Stimulated activated CD8-positive, alpha-beta memory T cell treated with anti-CD3 and anti-CD28 coated beads, Interleukin-15, amount 100 ng/mL, for 1 hour (primary cell): Measurements from ENCODE around the gene ATP8B2.

Source experiments
- DNase-seq: peaks from one replicate; pipeline ENCODE4 v3.0.0-alpha.2; 2020; ENCODE audit warnings: low read depth

ATP8B2 gene

DNA sequence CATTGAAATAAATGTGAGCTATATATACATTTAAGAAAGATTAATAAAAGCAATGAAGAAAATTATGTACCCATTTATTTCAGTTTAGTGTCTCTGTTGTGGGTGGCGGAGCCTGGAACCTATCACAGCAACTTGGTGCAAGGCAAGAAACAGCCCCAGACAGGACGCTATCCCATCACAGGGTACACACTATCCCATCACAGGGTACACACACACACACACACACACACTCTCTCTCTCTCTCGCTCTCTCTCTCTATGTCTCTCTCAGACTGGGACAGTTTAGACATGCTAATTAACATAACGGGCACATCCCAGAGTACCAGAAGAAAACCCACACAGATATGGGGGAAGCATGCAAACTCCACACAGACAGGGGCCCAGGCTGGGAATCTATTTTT, 73.4 kb downstream of the ATP8B2 start:
- DNase-seq = no peak

DNA sequence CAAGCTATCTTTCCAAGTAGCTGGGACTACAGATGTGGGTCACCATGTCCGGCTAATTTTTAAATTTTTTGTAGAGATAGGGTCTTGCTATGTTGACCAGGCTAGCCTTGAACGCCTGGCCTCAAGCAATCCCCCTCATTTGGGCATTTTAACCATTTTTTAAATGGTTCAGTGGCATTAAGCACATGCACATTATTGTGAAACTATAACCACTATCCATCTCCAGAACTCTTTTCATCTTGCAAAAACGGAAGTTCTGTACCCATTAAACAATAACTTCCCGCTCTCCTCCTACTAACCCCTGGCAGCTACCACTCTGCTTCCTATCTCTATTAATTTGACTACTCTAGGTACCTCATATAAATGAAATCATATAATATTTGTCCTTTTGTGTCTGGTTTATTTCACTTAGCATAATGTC, 75.1 kb downstream of the ATP8B2 start:
- DNase-seq = no peak
